ENCODE measurements around the gene CRYGS. TPM values are rescaled to one million over a fixed set of nuclear protein-coding genes. Genes with fewer than 3 reads are reported as not detected.

CRYGS gene
- total and polyA plus RNA-seq, 8 donors, result 1.2 to 16.6 (median 1.9) TPM

DNA sequence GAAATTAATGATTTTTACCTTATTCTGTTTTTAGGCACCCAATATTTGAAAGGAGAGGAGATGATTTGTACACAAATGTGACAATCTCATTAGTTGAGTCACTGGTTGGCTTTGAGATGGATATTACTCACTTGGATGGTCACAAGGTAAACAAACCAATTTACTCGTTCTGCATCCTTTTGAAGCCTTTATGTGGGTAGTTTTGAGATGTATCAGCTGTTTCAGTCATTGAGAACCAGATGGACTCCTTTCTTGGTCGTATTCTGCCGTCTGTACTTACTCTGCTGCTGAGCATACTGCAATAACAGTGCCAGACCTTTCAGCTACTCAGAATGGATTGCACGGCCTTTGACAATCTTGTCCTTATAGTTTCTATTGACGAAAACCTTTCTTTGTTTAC is 39.7 kb upstream of the CRYGS start:
- H3K27me3 ChIP-seq, result no peaks in the 10 kb centered on the region
- H3K4me3 ChIP-seq, result no peak overlapping the region
- no peaks in the 10 kb centered on the region for H3K9me3 ChIP-seq
- DNase-seq (no peak), FAIRE-seq (no peak), ATAC-seq (peak in 1 of 4 donors; percentile 23)
- TF ChIP-seq, protein P1, sequence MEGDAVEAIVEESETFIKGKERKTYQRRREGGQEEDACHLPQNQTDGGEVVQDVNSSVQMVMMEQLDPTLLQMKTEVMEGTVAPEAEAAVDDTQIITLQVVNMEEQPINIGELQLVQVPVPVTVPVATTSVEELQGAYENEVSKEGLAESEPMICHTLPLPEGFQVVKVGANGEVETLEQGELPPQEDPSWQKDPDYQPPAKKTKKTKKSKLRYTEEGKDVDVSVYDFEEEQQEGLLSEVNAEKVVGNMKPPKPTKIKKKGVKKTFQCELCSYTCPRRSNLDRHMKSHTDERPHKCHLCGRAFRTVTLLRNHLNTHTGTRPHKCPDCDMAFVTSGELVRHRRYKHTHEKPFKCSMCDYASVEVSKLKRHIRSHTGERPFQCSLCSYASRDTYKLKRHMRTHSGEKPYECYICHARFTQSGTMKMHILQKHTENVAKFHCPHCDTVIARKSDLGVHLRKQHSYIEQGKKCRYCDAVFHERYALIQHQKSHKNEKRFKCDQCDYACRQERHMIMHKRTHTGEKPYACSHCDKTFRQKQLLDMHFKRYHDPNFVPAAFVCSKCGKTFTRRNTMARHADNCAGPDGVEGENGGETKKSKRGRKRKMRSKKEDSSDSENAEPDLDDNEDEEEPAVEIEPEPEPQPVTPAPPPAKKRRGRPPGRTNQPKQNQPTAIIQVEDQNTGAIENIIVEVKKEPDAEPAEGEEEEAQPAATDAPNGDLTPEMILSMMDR (IDR thresholded peaks at IDR 0.05), result no peak
- no peak overlapping the region for H3K27ac ChIP-seq
- intact Hi-C loops (cut with DNase I), result no loop called here
- WGBS, 2 donors, result 68 to 76% methylated on average over 5 of the region's 5 CpGs
- H3K36me3 ChIP-seq, result peaks cover 4 to 58% (median 6%) of the 10 kb centered on the region in 3 donors
- peaks cover 0 to under 1% (median 0%) of the 10 kb centered on the region in 3 donors for H3K4me1 ChIP-seq

- TF ChIP-seq, protein P1 (IDR thresholded peaks at IDR 0.05), result no peak
- Histone ChIP-seq H3K4me3 (no peak overlapping the region), H3K4me1 (no peaks in the 10 kb centered on the region), H3K27me3 (no peaks in the 10 kb centered on the region), H3K36me3 (peaks cover 4 to 71% (median 6%) of the 10 kb centered on the region in 3 donors), H3K27ac (no peak overlapping the region), H3K9me3 (no peaks in the 10 kb centered on the region)
- DNase-seq, result no peak
- no peak for FAIRE-seq
- intact Hi-C loops (cut with DNase I), result no loop called here
- ATAC-seq, result no peak
- WGBS, 2 donors, result 92 to 95% methylated on average over 6 of the region's 6 CpGs
Measured at GRCh38 chr3:186582541-186582940, 38.4 kb upstream of the CRYGS start.

- Histone ChIP-seq H3K27ac (peak overlapping the region in 1 of 4 donors; percentile 13), H3K4me3 (no peak overlapping the region), H3K27me3 (no peaks in the 10 kb centered on the region), H3K36me3 (peaks cover 4 to 82% (median 9%) of the 10 kb centered on the region in 3 donors), H3K4me1 (no peaks in the 10 kb centered on the region), H3K9me3 (no peaks in the 10 kb centered on the region)
- WGBS, 2 donors, result 76 to 84% methylated on average over 3 of the region's 3 CpGs
- TF ChIP-seq, protein P1 (IDR thresholded peaks at IDR 0.05), result no peak
- intact Hi-C loops (cut with DNase I), result no loop called here
- FAIRE-seq (no peak), ATAC-seq (no peak), DNase-seq (no peak)
Measured at GRCh38 chr3:186580785-186581184, 36.6 kb upstream of the CRYGS start.

- DNase-seq (no peak), ATAC-seq (no peak), FAIRE-seq (no peak)
- H3K9me3 ChIP-seq, result no peaks in the 10 kb centered on the region
- TF ChIP-seq, protein P1 (IDR thresholded peaks at IDR 0.05), result no peak
- peaks cover 0 to 62% (median 9%) of the 10 kb centered on the region in 3 donors for H3K36me3 ChIP-seq
- H3K27me3 ChIP-seq, result no peaks in the 10 kb centered on the region
- H3K4me1 ChIP-seq, result peaks cover 9 to 15% (median 14%) of the 10 kb centered on the region in 3 donors
- intact Hi-C loops (cut with DNase I), result no loop called here
- no peak overlapping the region for H3K4me3 ChIP-seq
- no peak overlapping the region for H3K27ac ChIP-seq
- 70 to 73% methylated on average over 2 of the region's 2 CpGs for WGBS, 2 donors
Measured at GRCh38 chr3:186577521-186577920, 33.3 kb upstream of the CRYGS start.

- 42 to 49% methylated on average over 2 of the region's 2 CpGs for WGBS, 2 donors
- Histone ChIP-seq H3K36me3 (peaks cover 0 to 20% (median 8%) of the 10 kb centered on the region in 3 donors), H3K4me3 (peak overlapping the region in 3 of 4 donors; percentile 61 to 90 (median 82)), H3K27me3 (no peaks in the 10 kb centered on the region), H3K9me3 (no peaks in the 10 kb centered on the region), H3K27ac (no peak overlapping the region), H3K4me1 (peaks cover 15 to 27% (median 25%) of the 10 kb centered on the region in 3 donors)
- intact Hi-C loops (cut with DNase I), result no loop called here
- TF ChIP-seq, protein P1 (IDR thresholded peaks at IDR 0.05), result no peak
- DNase-seq (no peak), FAIRE-seq (no peak), ATAC-seq (no peak)
Measured at GRCh38 chr3:186571644-186572013, 27.4 kb upstream of the CRYGS start.
